GM12878 (cell line): ENCODE measurements around the gene KATNB1. TPM values are rescaled to one million over a fixed set of nuclear protein-coding genes. Genes with fewer than 3 reads are reported as not detected.

Source experiments
- CEBPZ ChIP-seq: fragments of 150-350 bp; IDR thresholded peaks from 2 replicates; pipeline ENCODE4 v1.6.1; 2016; ENCODE audit warnings: low read depth, low read length
- CUX1 ChIP-seq: IDR thresholded peaks from 2 replicates; pipeline ENCODE4 v1.6.1; 2012; ENCODE audit warnings: improper control_type of control experiment, low read depth, low read length; ENCODE audit not compliant: insufficient replicate concordance
- PAX5 ChIP-seq: IDR thresholded peaks from 2 replicates; pipeline ENCODE4 v1.6.1; 2011; ENCODE audit warnings: low read depth, low read length, borderline replicate concordance
- PAX8 ChIP-seq: fragments of 450-650 bp; IDR thresholded peaks from 2 replicates; pipeline ENCODE4 v1.6.1; 2017; ENCODE audit warnings: mild to moderate bottlenecking, moderate library complexity
- TAF1 ChIP-seq: IDR thresholded peaks from 2 replicates; pipeline ENCODE4 v1.6.1; 2011; ENCODE audit warnings: mild to moderate bottlenecking, low read depth, low read length, borderline replicate concordance
- polyA plus RNA-seq, 11 experiments: library from polyadenylated mRNA; depleted of rRNA in 4 of 11; unstranded in 6 of 11; stranded (reverse) in 5 of 11; fragments of >200 nt; fragmentation: Nextera tagmentation in 4 of 11; fragmentation: Illumina TruSeq in 1 of 11; extraction: Ambion mirVana in 4 of 11; extraction: Trizol in 1 of 11; gene quantifications; 1 replicate in 1 of 11; 2 replicates in 10 of 11; pipeline versions ENCODE4 v1.2.1 to v1.2.3, GENCODE V29; 2011 to 2016; ENCODE audit warnings: inconsistent platforms in 2 of 11, missing spikeins in 2 of 11, low read depth in 1 of 11
- total RNA-seq, 4 experiments: library from RNA; depleted of rRNA in 3 of 4; stranded (reverse); fragments of >200 nt in 3 of 4; fragmentation: Illumina TruSeq in 1 of 4; extraction: Trizol in 1 of 4; gene quantifications; 2 replicates each; pipeline versions ENCODE4 v1.2.1 to v1.2.3, GENCODE V29; 2013 to 2021

Gene KATNB1
- total and polyA plus RNA-seq, 10 of the 15 experiments (the other 5 are each of a cell fraction or from before 2014, with no cell fraction given), result 0.71 to 46.5 (median 19.5) TPM

- TF ChIP-seq CUX1, result no peak
- no peak for TF ChIP-seq CEBPZ
- TF ChIP-seq PAX5, result no peak
- TF ChIP-seq TAF1, result no peak
- TF ChIP-seq PAX8, result no peak
Observed at GRCh38 chr16:57770361-57770760, 34.8 kb downstream of the KATNB1 start (continued).
